OCI-LY7 (cell line): Measurements from ENCODE around the gene LRRC56. TPM values are rescaled to one million over a fixed set of nuclear protein-coding genes. Genes with fewer than 3 reads are reported as not detected.

ENCODE experiments used
- BruUV-seq: library from RNA; stranded (reverse); fragments of 400-500 nt; replicated peaks from 2 replicates; lab custom pipeline; 2021; lab: Mats Ljungman, UMichigan
- CTCF ChIA-PET: fragments of 300-600 bp; sonication (Branson Sonifier 250); formaldehyde crosslinking; loops from one replicate; lab custom pipeline; 2022; ENCODE audit warnings: antibody characterized with exemption; ENCODE audit not compliant: unreplicated experiment; lab: Charles Lee
- POLR2A ChIA-PET: fragments of 300-600 bp; sonication (Branson Sonifier 250); formaldehyde crosslinking; loops from one replicate; lab custom pipeline; 2022; ENCODE audit warnings: antibody characterized with exemption; lab: Charles Lee
- DNase-seq: peaks from one replicate; pipeline ENCODE4 v3.0.0-alpha.2; 2015; ENCODE audit warnings: low spot score
- H2AFZ ChIP-seq: fragments of 200-600 bp; sonication (generic), shearing (Covaris generic); 2 replicates; pipeline ENCODE4 v1.6.1; 2014; ENCODE audit warnings: mild to moderate bottlenecking, antibody characterized with exemption, low read length, moderate library complexity
- H3K27ac ChIP-seq: fragments of 200-600 bp; sonication (generic); 2 replicates; pipeline ENCODE4 v1.5.1; 2014; ENCODE audit warnings: mixed run types, low read depth, mild to moderate bottlenecking, moderate library complexity, low read length, inconsistent platforms; ENCODE audit not compliant: poor library complexity, severe bottlenecking
- H3K36me3 ChIP-seq: fragments of 200-600 bp; sonication (generic); 2 replicates; pipeline ENCODE4 v1.6.1; 2014; ENCODE audit warnings: mild to moderate bottlenecking, antibody characterized with exemption, low read length, moderate library complexity, mixed read lengths; ENCODE audit not compliant: insufficient read depth
- H3K4me1 ChIP-seq: fragments of 200-600 bp; sonication (generic); 2 replicates; pipeline ENCODE4 v1.5.1; 2014; ENCODE audit warnings: mild to moderate bottlenecking, low read length; ENCODE audit not compliant: insufficient read depth, poor library complexity, severe bottlenecking
- H3K4me2 ChIP-seq: fragments of 200-600 bp; sonication (generic); 2 replicates; pipeline ENCODE4 v1.6.1; 2014; ENCODE audit warnings: mild to moderate bottlenecking, low read length
- H3K4me3 ChIP-seq: fragments of 200-600 bp; sonication (generic); 2 replicates; pipeline ENCODE4 v1.5.1; 2014; ENCODE audit warnings: mild to moderate bottlenecking, low read depth, low read length; ENCODE audit not compliant: poor library complexity, severe bottlenecking
- H3K79me2 ChIP-seq: fragments of 200-600 bp; sonication (generic); 2 replicates; pipeline ENCODE4 v1.6.1; 2016; ENCODE audit warnings: low read depth, mild to moderate bottlenecking, low read length, moderate library complexity, mixed read lengths; ENCODE audit not compliant: insufficient read depth
- H3K9me2 ChIP-seq: fragments of 200-600 bp; sonication (generic); 2 replicates; pipeline ENCODE4 v1.6.1; 2016; ENCODE audit warnings: mild to moderate bottlenecking, low read length, mixed read lengths; ENCODE audit not compliant: insufficient read depth
- H3K9me3 ChIP-seq: fragments of 200-600 bp; sonication (generic); 2 replicates; pipeline ENCODE4 v1.6.1; 2014; ENCODE audit warnings: mild to moderate bottlenecking, mixed run types, low read length, mixed read lengths
- H4K20me1 ChIP-seq: fragments of 200-600 bp; sonication (generic); 2 replicates; pipeline ENCODE4 v1.6.1; 2014; ENCODE audit warnings: mild to moderate bottlenecking, antibody characterized with exemption, low read length, moderate library complexity, mixed read lengths; ENCODE audit not compliant: insufficient read depth
- CTCF ChIP-seq: fragments of 200-600 bp; sonication (generic); conservative IDR thresholded peaks from 2 replicates; pipeline ENCODE4 v1.5.1; 2014; ENCODE audit warnings: mild to moderate bottlenecking, antibody characterized with exemption, low read length, moderate library complexity, mixed read lengths
- EZH2phosphoT487 ChIP-seq: fragments of 200-600 bp; sonication (generic); IDR thresholded peaks from 2 replicates; pipeline ENCODE4 v1.6.1; 2018; ENCODE audit warnings: low read depth, borderline replicate concordance, mild to moderate bottlenecking, mixed run types, antibody characterized with exemption, low read length, moderate library complexity, mixed read lengths
- intact Hi-C: fragments of 100-400 bp; cut with micrococcal nuclease; formaldehyde crosslinking; loops from one replicate; pipeline ENCODE4 v1.10.0; 2022; ENCODE audit not compliant: unreplicated experiment
- total RNA-seq, 2 experiments: library from RNA; depleted of rRNA in 1 of 2; stranded (reverse); fragments of >200 nt in 1 of 2; shearing (Covaris generic) in 1 of 2; gene quantifications; 2 replicates each; pipeline ENCODE4 v1.2.3, GENCODE V29; 2014 to 2022

The LRRC56 gene
- total RNA-seq, 2 experiments from 2014 or later = 1.6 to 2.5 TPM

DNA sequence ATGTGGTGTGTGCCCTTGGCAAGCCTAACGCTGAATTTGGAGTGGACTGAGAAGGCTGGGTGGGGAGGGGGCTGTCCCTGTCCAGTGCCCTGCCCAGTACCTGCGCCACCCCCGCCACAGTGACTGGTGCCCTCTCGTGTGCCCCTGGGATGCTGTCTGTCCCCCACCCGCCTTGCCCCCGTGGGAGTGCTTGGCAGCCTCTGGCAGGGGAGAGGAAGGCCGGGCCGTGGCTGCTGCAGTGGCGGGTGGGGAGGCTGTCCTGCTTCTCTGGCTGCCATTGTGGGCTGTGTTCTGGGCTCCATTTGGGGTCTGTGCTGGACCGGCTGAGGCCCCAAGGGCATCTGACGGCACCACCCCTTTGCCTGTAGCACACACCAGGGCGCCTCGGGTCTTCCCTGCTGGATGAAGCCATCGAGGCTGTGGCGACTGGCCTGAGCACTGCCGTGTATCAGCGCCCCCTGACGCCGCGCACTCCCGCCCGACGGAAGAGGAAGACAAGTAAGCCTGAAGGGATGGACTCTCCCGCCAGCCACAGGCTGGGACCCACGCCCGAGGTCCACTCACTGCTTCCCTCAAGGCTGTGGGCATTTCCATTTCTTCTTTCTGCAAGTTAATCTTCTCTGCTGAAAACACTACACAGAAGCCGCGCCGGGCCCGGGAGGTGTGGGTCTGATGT is 60.8 kb downstream of the LRRC56 start:
- Histone ChIP-seq H3K9me2 (no peaks in the 10 kb centered on the region), H3K27ac (no peak overlapping the region), H4K20me1 (no peaks in the 10 kb centered on the region), H3K36me3 (peaks cover 90% of the 10 kb centered on the region), H3K4me2 (no peak overlapping the region), H2AFZ (no peak overlapping the region), H3K9me3 (no peaks in the 10 kb centered on the region), H3K4me1 (no peaks in the 10 kb centered on the region), H3K4me3 (no peak overlapping the region), H3K79me2 (no peaks in the 10 kb centered on the region)
- TF ChIP-seq CTCF = no peak
- no peak for TF ChIP-seq EZH2phosphoT487
- intact Hi-C loops = no loop called here
- BruUV-seq = no TSS peak
- CTCF ChIA-PET = no interaction called here
- POLR2A ChIA-PET = no interaction called here
- DNase-seq = no peak

GRCh38 chr11:601573-602245 is 64.4 kb downstream of the LRRC56 start:
- peaks cover 90% of the 10 kb centered on the region for H3K36me3 ChIP-seq
- DNase-seq = no peak
- no peak overlapping the region for H2AFZ ChIP-seq
- no peaks in the 10 kb centered on the region for H3K79me2 ChIP-seq
- no peak overlapping the region for H3K4me2 ChIP-seq
- no peak for TF ChIP-seq CTCF
- no peak for TF ChIP-seq EZH2phosphoT487
- no TSS peak for BruUV-seq
- H3K4me1 ChIP-seq = no peaks in the 10 kb centered on the region
- H3K9me3 ChIP-seq = no peaks in the 10 kb centered on the region
- intact Hi-C loops = no loop called here
- POLR2A ChIA-PET = interaction anchor here (0.8 kb wide), 1 partner anchor 42 kb away, joined by 4 read pairs; no protein-coding TSS in a partner anchor
- H4K20me1 ChIP-seq = no peaks in the 10 kb centered on the region
- no peaks in the 10 kb centered on the region for H3K9me2 ChIP-seq
- CTCF ChIA-PET = no interaction called here
- H3K4me3 ChIP-seq = no peak overlapping the region
- no peak overlapping the region for H3K27ac ChIP-seq

GRCh38 chr11:603154-603553 is 65.8 kb downstream of the LRRC56 start:
- DNase-seq = no peak
- Histone ChIP-seq H3K4me2 (no peak overlapping the region), H3K4me1 (no peaks in the 10 kb centered on the region), H3K27ac (no peak overlapping the region), H3K36me3 (peaks cover 91% of the 10 kb centered on the region), H3K79me2 (no peaks in the 10 kb centered on the region), H2AFZ (no peak overlapping the region), H3K4me3 (no peak overlapping the region), H3K9me2 (no peaks in the 10 kb centered on the region), H3K9me3 (no peaks in the 10 kb centered on the region), H4K20me1 (no peaks in the 10 kb centered on the region)
- ChIA-PET CTCF (no interaction called here), POLR2A (interaction anchor here (0.6 kb wide), 1 partner anchor 12 kb away, joined by 6 read pairs; no protein-coding TSS in a partner anchor)
- intact Hi-C loops = no loop called here
- no TSS peak for BruUV-seq
- TF ChIP-seq CTCF = no peak
- TF ChIP-seq EZH2phosphoT487 = no peak
